SK-N-MC (cell line): Measurements from ENCODE around the gene RAB43.

Experiments used
- EZH2 ChIP-seq: fragments of 200-600 bp; sonication (generic); IDR thresholded peaks from one replicate; pipeline ENCODE4 v1.6.1; 2017; ENCODE audit warnings: antibody characterized with exemption
- POLR2AphosphoS5 ChIP-seq: IDR thresholded peaks from 2 replicates; pipeline ENCODE4 v1.6.1; 2012; ENCODE audit warnings: mild to moderate bottlenecking, low read depth, low read length, borderline replicate concordance

DNA sequence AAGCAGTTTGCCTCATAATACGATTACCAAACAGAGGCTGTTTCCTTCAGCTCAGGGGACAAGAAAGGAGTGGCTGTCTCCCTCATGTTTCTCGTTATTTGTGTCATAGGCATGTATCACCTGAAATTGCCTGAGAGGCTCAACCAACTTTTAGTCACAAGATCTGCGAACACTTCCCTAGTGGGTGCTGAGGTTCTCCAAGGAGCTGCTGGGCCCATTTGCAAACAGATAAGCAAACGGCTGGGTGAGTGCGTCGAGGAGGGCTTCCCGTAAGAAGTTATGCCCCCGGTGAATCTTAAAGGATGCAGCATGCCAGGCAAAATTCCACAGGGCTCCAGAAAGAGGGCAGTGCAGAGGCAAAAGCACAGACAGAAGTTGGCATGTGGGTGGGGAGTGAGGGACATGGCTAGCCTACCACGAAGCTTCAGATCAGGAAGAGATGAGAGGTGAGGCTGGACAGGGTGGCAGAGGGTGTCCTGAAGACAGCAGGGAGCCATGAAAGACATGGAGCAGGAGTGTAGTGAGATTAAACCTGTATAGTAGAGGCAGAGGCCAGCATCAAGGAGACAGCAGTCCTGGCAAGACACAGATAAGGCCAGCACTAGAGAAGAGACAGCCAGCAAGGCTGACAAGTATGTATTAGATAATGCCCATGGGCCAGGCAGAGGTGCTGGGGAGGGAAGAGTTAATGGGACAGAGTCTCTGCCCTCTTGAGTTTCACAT, 65.0 kb downstream of the RAB43 start:
- TF ChIP-seq EZH2 = no peak
- TF ChIP-seq POLR2AphosphoS5 = no peak
